ENCODE measurements around the gene UQCC5.

Gene UQCC5

DNA sequence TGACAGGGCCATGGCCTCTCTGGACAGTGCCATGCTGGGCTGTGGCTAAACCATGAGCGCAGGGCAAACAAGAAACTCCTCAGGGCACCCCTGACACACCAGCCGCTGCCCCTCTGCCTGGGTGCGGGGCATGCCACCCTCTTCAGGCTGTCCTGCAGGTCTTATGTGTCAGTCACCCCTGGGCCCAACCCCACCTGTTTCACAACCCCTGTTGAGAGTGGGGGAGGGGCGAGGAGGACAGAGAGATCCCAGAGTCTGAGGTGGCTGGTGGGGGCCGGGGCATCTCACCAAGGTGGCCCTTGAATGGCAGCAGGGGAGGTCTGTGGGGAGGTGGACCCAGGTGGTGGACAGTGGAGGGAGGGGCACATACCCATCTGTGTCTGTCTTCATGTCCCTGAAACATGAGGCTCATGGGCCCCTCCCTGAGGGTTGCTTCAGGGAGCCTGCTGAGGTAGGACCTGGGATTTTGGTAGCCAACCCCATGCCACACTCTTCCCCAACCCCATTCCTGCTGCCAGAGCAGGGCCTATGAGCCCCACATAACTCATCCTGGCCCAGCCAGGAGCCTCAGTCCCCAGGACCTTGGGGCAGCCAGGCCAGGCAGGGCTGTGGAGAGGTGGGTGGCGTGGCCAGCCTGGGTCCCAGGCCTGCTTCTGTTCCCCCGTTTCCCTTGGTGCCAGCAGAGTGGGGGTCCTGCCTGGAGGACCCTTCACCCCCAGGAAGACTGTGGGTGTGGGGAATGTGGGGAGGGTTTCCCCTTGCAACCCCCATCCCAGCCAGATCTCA, 43.0 kb upstream of the UQCC5 start:
- Histone ChIP-seq H3K27ac (no peak overlapping the region), H3K9ac (no peak overlapping the region), H3K4me1 (peaks cover 10% of the 10 kb centered on the region), H3K27me3 (ENCODE audit: control insufficient read depth, insufficient read depth, low read length) (no peaks in the 10 kb centered on the region), H3K79me2 (no peaks in the 10 kb centered on the region), H3K9me3 (ENCODE audit: control insufficient read depth, low read length) (no peaks in the 10 kb centered on the region), H3K36me3 (ENCODE audit: control insufficient read depth, insufficient read depth, low read length) (no peaks in the 10 kb centered on the region), H2AFZ (no peak overlapping the region), H3K4me3 (ENCODE audit: low read depth, low read length) (no peak overlapping the region), H3K4me2 (ENCODE audit: low read length) (no peak overlapping the region)
- TF ChIP-seq CTCF (IDR thresholded peaks at IDR 0.05): no peak

- TF ChIP-seq CTCF (IDR thresholded peaks at IDR 0.05): no peak
- Histone ChIP-seq H3K79me2 (no peaks in the 10 kb centered on the region), H3K27me3 (ENCODE audit: control insufficient read depth, insufficient read depth, low read length) (no peaks in the 10 kb centered on the region), H3K4me3 (ENCODE audit: low read depth, low read length) (no peak overlapping the region), H3K27ac (no peak overlapping the region), H3K4me1 (peaks cover 10% of the 10 kb centered on the region), H3K36me3 (ENCODE audit: control insufficient read depth, insufficient read depth, low read length) (no peaks in the 10 kb centered on the region), H3K9ac (no peak overlapping the region), H3K9me3 (ENCODE audit: control insufficient read depth, low read length) (no peaks in the 10 kb centered on the region), H2AFZ (no peak overlapping the region), H3K4me2 (ENCODE audit: low read length) (no peak overlapping the region)
Observed at GRCh38 chr3:52494445-52494844, 42.0 kb upstream of the UQCC5 start.

DNA sequence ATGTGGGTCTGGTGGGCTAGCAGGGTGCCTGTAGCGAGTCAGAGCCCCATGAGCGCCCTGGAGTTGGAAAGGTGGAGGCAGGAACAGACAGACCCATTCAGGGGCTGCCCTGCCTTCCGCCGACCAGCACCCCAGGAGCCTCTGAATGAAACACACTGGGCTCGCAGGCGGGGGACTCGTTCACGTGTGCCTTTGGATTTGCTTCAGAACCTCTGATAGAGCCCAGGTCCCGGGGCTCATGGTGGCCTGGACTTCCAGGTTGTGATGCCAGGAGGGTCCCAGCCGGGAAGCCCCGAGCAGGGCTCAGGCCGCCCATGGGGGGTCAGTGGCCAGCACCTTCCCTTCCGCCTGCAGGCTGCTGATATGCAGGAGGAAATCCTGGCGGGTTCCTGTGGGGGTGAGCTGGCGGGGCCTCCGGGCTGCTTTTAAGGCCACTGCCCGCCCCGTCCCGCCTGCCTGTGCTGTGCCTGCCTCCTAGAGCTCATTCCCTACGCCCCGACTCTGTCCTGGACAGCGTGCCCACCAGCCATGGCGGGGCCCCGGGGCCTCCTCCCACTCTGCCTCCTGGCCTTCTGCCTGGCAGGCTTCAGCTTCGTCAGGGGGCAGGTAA, 41.4 kb upstream of the UQCC5 start, which contains the start of gene STAB1:
Gene STAB1, plus strand, starts transcription at position 453 of the 610 bp plus-strand sequence. Its CDS starts 76 bp downstream, at position 529.
- Histone ChIP-seq H3K9ac (no peak within 1 kb of the TSS), H3K27ac (no peak within 1 kb of the TSS), H3K4me1 (peaks cover 10% of the 10 kb centered on the region), H3K79me2 (no peaks in the 10 kb centered on the region), H3K9me3 (ENCODE audit: control insufficient read depth, low read length) (no peaks in the 10 kb centered on the region), H3K4me2 (ENCODE audit: low read length) (no peak within 1 kb of the TSS), H3K27me3 (ENCODE audit: control insufficient read depth, insufficient read depth, low read length) (no peaks in the 10 kb centered on the region), H2AFZ (no peak within 1 kb of the TSS), H3K36me3 (ENCODE audit: control insufficient read depth, insufficient read depth, low read length) (no peaks in the 10 kb centered on the region), H3K4me3 (ENCODE audit: low read depth, low read length) (no peak within 1 kb of the TSS)
- TF ChIP-seq CTCF (IDR thresholded peaks at IDR 0.05): no peak

DNA sequence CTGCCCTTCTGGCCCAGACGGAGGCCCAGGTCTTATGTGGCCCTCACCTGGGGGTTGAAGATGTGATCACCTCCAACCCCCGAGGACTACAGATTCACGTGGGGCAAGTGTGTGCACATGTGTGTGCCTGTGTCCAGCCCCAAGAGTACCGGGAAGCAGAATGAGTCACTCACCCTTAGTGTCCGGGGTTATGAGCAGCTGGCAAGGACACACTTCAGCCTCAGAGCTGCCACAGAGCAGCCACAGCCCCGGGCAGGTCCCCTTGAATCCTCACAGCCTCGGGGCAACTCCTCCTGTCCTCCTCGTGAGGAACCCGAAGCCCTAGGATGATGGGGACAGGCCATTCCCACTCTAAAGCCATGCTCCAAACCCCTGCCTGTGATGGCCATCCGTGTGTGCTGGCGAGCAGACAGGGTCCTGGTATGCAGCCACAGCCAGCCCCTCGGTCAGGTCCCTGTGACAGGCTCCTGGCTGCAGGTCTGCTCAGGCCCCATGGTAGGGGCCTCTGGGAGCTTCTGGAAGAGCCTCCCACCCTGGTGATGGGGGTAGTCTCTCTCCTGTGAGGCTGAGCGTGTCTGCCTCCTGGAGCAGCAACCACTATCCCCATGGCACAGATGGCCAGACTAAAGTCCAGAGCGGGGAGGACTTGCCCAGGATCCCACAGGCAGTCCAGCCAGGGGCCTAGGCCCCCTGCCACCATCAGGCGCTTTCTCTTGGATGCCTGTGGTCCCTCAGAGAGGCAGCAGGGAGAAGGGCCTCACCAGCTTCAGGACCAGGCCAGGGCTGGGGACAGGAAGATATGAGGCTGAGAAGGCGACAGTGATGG, 40.4 kb upstream of the UQCC5 start:
- Histone ChIP-seq H3K9me3 (ENCODE audit: control insufficient read depth, low read length) (no peaks in the 10 kb centered on the region), H3K27me3 (ENCODE audit: control insufficient read depth, insufficient read depth, low read length) (no peaks in the 10 kb centered on the region), H3K27ac (no peak overlapping the region), H3K4me3 (ENCODE audit: low read depth, low read length) (no peak overlapping the region), H3K4me2 (ENCODE audit: low read length) (no peak overlapping the region), H3K36me3 (ENCODE audit: control insufficient read depth, insufficient read depth, low read length) (no peaks in the 10 kb centered on the region), H2AFZ (no peak overlapping the region), H3K79me2 (no peaks in the 10 kb centered on the region), H3K9ac (no peak overlapping the region), H3K4me1 (peaks cover 6% of the 10 kb centered on the region)
- no peak for TF ChIP-seq CTCF (IDR thresholded peaks at IDR 0.05)
